ENCODE measurements around the gene KLHL17. TPM values are rescaled to one million over a fixed set of nuclear protein-coding genes. Genes with fewer than 3 reads are reported as not detected.

The KLHL17 gene
- total and polyA plus RNA-seq, 9 of the 15 experiments (the other 6 are each of a cell fraction or from before 2014, with no cell fraction given), result 0.14 to 84.8 (median 13.0) TPM

- TF ChIP-seq PCBP2 (IDR thresholded peaks at IDR 0.05; ENCODE audit: low read depth, low read length, poor library complexity, severe bottlenecking) (no peak), ZNF175 (CRISPR knock-in tag; IDR thresholded peaks at IDR 0.05; ENCODE audit: low read depth) (no peak), TSHZ1 (CRISPR knock-in tag; IDR thresholded peaks at IDR 0.05) (no peak), ARID4B (CRISPR knock-in tag; IDR thresholded peaks at IDR 0.05) (no peak), MBD2 (IDR thresholded peaks at IDR 0.05; ENCODE audit: borderline replicate concordance, low read depth) (peak; percentile 20; the same call in 1 of the 2 replicates), E2F4 (CRISPR knock-in tag; IDR thresholded peaks at IDR 0.05; ENCODE audit: low read depth) (no peak), THRA (IDR thresholded peaks at IDR 0.05) (no peak), DPF2 (IDR thresholded peaks at IDR 0.05) (no peak)
These were observed 17.4 kb upstream of the KLHL17 start (continued) for GRCh38 chr1:942864-943533.
